DLD1 (cell line): ENCODE results near the gene WNT6.
"Not testable (repeated sequence)": the region's sequence is repeated elsewhere in the genome, so short reads cannot be mapped to it uniquely, and the experiment has no call there.

Experiments
- in situ Hi-C: cut with HindIII; loops from 2 replicates; pipeline ENCODE4 v1.10.0; 2017; ENCODE audit warnings: low sequenced_read_pairs

Gene WNT6

DNA sequence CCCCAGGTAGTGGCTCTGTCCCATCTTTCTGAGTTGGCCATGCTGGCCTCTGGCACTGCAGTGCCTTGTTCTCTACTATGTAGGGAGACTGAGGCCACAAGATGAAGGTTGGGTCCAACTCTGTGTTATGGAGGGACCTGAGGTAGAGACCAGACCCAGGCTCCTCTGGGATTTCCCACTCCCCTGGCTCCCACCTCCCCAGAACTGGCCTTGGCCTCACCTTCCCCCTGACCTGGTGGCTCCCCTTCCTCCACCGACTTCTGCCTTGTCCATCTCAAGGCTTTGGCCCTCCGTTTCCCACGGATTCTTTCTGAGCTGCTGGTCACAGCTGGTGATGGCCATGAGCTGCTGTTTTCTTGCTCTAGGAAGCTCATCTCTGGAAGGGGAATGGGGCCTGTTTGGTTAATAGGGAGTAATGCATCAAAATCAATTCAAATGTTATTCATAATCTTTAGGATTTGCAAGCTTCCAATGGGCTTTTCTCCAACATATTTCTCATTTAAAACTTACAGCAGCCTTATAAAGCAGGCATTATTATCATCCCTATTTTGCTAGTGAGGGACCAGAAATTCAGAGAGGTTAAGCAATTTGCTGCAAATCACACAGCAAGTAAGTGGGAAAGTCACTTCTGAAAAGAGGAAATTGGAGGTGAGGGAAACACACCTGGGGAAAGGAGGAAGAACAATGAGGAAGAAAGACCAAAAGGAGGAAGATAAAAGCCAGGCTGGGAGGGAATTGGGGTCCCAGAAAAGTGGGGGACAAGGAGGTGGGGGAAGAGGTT, 28.9 kb upstream of the WNT6 start:
- in situ Hi-C loops = no loop called here

DNA sequence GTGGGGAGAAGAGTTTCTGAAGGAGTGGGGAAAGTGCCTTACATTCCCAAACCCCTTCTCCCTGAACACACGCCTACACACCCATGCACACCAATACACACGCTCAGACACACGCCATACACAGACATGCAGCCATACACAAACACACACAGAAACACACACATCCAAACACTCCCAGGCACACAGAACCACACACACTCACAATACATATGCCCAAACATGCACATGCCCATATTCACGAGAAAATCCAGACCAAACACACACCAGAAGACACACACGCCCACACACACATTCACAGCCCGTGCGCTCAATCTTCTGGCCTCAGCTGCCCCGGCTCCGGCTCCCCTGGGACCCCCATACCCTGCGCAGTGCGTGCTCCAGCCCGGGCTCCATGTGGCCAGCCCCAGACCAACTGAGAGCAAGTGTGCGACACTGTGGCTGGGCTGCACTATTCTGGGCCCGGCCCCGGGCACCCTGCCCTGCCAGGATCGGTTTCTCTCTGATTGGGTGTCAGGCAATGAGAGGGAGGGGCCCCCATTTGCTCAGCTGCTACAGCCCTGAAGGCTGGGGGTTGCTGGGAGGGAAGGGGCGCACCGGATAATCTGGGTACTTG, 28.1 kb upstream of the WNT6 start, which contains the start of gene PRKAG3:
Gene PRKAG3 (minus strand): TSS at position 426 of the 613 bp plus-strand sequence.
- in situ Hi-C loops = no loop called here

DNA sequence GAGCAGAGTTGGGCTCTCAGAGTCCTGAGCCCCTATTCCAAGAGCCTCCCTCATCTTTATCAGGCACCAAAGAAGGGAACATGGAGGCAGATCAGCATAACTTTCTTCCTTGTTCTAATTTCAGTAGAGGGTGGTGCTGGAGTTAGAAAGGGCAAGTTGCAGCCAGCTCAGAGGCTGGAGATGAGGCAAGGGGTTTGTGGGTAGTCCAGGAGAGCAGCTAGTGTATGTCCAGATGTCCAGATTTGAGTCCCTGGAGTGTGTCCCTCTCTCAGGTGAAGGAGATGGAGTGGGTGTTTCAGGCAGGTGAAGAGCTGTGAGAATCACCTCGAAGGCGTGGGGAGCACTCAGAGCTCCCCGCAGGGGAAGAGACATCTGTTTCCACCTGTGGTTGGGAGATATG, 27.5 kb upstream of the WNT6 start:
- in situ Hi-C loops = no loop called here

DNA sequence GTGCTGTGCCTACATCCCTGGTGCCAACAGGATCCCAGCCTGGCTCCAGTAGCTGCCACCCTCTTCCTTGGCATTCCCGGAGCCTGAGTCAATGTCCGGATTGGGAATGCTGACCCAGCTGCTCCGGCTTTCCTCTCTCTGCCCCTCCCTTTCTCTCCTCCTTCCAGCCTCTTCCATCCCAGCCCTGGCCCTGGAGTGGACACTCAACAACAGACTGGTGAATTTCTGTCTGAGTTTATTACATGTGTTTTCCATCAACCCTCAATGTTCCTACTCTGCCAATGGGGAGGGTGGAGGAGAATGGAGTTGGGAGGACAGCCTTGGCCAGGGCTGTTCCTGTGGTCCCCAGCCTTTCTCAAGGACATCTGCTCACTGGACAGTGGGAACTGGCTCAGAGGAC, 27.1 kb upstream of the WNT6 start:
- in situ Hi-C loops = no loop called here

DNA sequence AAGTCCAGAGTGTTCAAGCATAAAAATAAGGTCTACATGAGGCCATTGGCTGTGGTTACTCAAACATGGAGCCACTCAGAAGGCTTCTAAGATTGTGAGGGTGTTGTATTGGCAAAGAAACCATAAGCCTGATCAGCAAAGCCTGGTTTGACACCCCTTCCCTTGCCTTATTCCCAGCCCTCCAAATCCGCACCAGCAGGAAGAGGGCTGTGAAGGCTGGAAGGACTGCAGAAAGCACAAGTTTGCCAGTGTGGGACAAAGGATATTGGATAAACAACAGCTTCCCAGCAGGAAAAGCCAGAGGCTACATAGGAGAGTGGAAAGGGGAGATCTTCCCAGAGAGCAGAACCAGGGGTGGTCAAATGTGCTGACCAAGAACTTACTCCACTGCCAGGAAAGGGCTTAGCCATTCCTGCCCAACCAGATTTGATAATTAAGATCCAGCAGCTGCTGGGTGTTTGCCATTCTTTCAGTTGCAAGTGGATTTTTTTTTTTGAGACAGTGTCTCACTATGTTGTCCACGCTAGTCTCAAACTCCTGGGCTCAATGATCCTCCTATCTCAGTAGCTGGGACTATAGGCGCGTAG, 26.5 kb upstream of the WNT6 start:
- in situ Hi-C loops = no loop called here

DNA sequence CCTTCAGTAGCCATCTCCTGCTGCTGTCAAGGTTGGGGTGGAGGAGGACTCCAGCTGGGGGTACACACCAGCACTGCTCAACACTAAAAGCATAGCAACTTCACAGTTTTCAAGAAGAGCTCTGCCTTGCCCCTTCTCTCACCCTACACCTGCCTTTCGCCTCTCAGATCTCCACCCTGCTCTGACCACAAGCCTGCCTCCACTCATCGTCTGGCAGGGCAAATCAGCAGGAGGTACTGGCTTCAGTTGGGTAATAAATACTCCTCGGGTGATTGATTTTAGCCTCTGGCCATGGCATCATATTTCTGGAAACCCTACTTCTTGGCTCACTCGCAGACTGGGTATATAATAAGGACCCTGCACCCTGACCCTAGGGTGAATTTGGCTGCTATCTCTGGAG, 24.9 kb upstream of the WNT6 start:
- in situ Hi-C loops = no loop called here

DNA sequence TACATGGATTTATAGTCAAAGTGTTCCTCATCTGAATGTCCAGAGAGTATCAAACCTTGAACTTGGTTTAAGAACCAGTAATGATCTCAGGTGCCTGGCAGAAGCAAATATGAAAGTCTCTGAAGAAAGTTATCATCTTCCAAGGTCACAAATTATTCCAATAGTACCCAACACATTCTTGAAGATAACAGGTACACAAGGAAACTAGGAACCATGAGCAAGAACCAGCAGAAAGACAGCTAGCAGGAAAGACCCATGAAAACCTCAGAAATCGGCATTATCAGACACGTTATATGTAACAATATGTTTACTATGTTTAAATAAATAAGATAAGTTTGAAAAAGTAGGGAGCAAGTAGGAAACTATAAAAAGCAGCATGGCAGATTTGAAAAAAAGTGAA, 22.1 kb upstream of the WNT6 start:
- in situ Hi-C loops = no loop called here

DNA sequence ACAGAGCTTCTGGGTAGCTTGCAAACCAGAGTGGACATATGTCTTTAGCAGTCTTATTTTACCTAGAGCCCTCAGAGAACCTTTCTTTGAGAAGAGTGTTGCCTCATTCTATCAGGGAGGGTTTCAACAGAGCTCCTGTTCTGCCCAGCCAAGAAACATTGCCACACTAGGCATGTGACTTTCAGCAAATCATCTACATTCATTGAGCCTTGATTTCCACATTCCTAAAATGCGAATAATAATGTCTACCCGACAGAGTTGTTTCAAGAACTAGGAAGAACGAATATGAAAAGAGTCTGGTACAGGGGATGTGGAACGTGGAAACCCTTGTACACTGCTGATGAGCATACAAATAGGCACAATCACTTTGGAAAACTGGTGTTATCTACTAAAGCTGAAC, 20.2 kb upstream of the WNT6 start:
- in situ Hi-C loops = no loop called here

DNA sequence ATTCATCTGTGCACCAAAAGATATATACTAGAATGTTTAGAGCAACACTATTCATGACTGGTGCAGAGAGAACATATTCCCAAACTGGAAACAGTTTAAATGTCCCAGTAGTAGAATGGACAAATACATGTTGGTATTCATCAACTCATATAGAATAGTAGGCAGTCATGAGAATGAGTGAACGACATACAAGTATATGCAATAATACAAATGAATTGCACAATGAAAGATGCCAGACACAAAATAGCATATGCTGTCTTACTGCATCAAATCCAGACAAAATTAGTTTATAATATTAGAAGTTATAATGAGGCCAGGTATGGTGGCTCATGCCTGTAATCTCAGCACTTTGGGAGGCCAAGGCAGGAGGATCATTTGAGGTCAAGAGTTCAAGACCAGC, 19.7 kb upstream of the WNT6 start:
- in situ Hi-C loops = no loop called here

DNA sequence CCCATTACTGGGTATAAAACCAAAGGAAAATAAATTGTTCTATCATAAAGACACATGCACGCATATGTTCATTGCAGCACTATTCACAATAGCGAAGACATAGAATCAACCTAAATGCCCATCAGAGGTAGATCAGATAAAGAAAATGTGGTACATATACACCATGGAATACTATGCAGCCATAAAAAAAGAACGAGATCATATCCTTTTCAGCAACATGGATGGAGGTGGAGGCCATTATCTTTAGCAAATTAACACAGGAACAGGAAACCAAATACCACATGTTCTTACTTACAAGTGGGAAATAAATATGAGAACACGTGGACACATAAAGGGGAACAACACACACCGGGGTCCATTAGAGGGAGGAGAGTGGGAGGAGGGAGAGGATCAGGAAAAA, 15.3 kb upstream of the WNT6 start:
- in situ Hi-C loops = not testable (repeated sequence)

DNA sequence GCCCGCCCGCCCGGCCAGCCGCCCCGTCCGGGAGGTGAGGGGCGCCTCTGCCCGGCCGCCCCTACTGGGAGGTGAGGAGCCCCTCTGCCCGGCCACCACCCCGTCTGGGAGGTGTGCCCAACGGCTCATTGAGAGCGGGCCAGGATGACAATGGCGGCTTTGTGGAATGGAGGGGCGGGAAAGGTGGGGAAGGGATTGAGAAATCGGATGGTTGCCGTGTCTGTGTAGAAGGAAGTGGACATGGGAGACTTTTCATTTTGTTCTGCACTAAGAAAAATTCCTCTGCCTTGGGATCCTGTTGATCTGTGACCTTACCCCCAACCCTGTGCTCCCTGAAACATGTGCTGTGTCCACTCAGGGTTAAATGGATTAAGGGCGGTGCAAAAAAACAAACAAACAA, 12.6 kb upstream of the WNT6 start:
- in situ Hi-C loops = not testable (repeated sequence)

DNA sequence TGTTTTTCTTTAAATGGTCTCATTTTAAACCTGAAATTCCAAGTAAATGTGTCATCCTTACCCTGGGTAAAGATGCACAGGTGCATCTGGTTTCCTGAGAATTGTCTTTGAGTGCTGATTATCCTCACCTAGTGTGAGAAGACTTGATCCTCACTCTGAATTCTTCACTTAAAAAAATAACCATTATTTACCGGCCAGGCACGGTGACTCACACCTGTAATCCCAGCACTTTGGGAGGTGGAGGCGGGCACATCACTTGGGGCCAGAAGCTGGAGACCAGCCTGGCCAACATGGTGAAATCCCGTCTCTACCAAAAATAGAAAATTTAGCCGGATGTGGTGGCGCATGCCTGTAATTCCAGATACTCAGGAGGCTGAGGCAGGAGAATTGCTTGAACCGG, 9.9 kb upstream of the WNT6 start:
- in situ Hi-C loops = no loop called here

DNA sequence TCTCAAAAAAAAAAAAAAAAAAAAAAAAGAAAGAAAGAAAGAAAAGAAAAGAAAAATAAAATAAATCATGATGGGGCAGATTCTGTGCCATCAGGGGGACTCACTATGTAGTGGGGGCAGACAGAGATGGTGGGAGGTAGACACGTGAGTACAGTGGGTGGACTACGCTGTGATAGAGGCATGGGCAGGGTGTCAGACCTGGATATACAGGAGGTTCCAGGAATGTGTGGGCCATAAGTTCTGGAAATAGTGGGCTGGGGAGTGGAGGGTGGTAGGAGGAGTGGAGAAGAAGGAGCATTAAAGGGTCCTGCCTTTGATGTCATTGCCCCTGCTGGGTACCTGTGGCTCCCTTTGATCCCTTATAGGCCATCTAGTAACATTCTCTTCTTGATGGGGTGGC, 8.8 kb upstream of the WNT6 start:
- in situ Hi-C loops = no loop called here

DNA sequence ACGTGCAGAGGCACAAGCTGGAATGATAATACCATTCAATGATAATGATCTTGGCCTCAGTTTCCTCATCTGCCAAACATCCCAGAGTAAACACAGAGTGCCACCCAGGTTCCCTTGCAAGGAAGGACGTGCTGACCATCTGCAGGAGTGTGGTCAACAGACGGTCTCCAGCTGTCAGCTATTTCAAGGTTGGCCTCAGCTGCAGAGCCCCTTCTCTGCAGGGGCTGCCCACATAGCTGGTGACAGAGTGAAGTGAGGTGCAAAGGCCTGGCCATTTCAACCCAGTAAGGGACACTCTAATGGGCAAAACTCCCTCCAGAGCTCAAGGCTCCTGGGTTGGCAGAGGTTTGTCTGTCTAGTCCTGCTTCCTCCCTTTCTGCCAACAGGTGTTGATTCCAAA, 8.3 kb upstream of the WNT6 start:
- in situ Hi-C loops = no loop called here

DNA sequence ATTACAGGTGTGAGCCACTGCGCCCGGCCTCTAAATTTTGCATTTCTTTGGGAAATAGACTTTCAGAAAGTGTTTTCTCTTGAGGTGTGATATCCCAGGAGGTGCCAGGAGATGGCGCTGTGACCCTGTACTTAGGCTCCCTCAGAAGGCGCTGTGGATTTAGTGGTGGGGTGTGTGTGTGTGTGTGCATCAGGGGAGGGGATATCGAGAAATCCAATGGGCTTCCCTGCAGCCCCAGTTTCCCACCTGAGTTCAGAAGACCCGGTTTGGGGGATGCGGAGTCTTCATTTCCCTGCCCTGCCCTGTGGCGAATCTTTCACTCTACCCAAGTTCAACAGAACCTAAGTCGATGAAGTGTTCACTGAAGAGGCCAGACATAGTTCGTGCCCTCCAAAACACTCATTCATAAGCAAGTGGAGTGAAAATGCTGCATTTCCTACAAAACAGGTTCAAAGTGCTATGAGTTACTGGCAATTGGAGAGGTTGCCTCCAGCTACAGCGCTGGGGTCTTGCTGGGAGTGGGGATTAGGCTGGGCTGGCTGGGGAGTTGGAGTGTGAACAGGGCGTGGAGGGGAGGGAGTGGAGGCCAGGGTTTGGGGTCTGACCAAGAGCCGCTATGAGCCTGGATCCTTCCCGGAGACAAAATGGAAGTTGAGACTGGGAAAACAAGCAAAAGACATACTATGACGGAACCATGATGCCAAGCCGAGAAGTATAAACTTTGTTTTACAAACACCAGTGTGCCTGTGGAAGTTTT, 6.5 kb upstream of the WNT6 start:
- in situ Hi-C loops = no loop called here

DNA sequence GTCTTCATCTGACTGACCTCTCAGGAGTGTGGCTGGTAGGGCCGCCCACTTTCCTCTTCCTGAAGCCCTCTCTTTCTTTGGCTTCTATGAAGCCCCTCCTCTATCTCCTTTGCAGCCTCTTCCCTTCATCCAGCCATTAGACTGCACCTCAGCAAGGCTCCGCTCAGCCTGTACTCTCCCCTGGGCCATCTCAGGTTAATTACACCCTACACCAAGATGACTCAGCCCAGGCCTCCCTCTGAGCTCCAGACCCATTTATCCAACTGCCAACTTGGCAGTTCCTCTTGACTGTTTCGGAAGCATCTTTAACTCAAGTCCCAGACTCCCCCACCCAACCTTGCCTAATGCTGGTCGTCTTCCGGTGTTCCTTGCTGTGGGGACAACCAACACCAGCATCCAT, 5.8 kb upstream of the WNT6 start:
- in situ Hi-C loops = no loop called here

DNA sequence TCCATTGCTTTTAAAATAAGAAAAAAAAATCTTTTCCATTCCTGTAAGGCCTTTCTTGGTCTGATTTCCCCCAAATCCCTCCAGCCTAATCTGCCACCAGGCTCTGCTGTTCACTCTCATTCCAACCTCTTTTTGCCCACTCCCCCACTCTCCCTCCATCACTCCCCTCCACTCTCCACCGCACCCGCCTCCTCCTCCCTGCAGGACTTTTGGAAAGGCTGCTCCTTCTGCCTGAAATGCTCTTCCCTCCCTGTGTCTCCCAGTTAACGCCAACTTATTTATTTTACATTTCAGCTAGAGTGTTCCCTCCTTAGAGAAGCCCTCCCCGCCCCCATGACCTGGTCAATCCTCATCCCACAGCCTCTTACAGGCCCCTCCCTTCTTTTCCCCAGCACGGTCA, 4.7 kb upstream of the WNT6 start:
- in situ Hi-C loops = no loop called here

DNA sequence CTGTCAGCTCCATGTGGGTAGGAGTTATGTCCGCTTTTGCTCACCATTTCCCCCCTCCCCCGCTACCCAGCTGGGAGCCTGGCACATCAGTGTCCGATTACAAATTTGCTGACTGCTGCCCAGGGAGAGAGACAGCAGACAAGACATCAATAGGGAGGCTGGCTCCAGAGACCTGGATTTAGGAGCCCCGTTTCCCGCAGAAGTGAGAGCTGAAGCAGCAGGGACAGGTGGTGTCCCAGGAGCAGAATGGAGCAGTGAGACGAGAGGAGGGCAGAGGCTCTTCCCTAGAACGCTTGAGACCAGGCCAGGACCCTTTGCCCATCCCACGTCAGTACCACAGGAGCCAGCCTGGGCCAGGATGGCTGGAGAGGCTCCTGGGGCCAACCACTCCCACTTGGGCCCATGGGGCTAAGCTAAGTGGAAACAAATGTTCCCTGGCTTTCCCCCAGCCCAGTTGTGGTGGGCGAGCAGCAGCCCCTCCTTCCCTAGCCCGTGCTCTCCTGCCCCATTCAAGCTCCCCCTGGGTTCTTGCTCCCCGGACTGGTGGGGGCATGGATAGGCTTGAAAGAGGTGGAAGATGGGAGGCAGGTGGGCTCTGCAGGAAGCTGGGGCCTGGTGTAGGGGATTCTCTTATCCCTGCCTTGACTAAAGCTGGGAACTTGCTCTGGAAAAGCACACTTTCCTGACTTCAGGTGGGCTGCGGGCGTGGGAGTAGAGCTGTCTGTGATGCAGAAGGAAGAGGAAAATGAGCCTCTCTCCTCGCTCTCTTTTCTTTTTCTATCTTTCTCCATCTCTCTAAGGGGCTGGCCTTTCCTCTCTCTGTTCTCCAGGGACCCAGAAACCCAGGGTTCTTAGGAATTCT, 4.1 kb upstream of the WNT6 start:
- in situ Hi-C loops = no loop called here

DNA sequence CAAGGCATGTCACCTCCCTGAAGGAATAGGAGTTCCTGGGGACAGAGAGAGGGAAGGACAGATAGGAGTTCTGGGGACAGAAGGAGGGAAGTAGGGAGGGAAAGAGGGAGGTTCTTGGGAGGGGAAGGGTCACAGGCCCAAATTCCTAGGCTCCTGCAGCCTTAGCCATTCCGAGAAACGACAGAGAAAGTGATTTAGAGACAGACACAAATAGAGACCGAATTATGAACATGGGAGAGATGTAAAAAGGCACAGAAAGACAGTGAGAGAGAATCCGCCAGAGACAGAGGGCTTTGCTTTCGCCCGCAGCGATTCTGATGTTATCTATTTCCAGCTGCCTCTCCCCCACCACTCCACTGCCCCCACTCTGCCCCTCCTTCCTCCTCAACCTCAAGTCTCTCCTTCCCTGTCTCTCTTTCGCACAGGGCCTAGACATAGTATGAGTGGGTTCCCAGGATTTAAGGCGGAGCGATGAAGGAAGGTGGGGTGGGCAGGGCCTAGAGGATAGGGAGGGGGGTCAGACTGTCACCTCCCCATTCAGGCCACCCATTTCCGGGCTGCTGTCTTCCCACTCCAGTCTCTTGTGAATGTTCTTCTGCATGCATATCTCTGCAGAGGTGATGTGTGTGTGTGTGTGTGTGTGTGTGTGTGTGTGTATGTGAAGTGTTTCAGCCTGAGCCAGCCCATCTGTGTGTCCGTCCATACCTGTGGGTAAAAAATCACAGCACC, 3.3 kb upstream of the WNT6 start:
- in situ Hi-C loops = no loop called here

DNA sequence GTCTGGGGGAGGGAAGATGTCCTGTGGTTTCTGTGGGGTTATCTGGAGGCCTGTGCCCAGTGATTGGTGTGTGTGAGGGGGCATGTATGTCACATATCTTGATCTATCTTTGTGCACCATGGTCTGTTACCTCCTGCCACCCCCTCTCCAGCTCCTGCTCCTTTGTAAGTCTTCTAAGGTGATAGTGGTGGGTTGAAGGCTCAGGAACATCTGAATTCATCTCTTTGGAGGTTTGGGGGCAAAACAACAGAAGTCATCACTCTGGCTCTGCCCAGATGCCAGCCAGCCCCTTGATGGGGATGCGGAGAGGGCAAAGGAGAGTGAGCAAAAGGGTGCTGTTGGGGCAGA, 2.7 kb upstream of the WNT6 start:
- in situ Hi-C loops = no loop called here
